GM21619 (cell line): ENCODE data around the gene STON2.
"Not testable (repeated sequence)": the region's sequence is repeated elsewhere in the genome, so short reads cannot be mapped to it uniquely, and the experiment has no call there.

ENCODE experiments used
- ATAC-seq: cut with Tn5 transposase; IDR thresholded peaks from one replicate; pipeline ENCODE4 v1.9.1; 2021; ENCODE audit not compliant: unreplicated experiment

Gene STON2

DNA sequence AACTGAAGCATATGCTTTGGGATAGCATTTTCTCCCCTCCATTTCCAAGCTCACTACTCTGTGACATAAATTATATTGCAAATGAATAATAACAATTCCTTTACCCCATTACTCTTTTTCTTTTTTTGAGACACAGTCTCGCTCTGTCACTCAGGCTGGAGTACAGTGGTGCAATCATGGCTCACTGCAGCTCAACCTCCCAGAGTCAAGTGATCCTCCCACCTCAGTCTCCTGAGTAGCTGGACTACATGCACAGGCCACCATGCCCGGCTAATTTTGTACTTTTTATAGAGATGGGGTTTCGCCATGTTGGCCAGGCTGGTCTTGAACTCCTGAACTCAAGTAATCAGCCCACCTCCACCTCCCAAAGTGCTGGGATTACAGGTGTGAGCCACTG, 130.1 kb downstream of the STON2 start:
- no peak for ATAC-seq

DNA sequence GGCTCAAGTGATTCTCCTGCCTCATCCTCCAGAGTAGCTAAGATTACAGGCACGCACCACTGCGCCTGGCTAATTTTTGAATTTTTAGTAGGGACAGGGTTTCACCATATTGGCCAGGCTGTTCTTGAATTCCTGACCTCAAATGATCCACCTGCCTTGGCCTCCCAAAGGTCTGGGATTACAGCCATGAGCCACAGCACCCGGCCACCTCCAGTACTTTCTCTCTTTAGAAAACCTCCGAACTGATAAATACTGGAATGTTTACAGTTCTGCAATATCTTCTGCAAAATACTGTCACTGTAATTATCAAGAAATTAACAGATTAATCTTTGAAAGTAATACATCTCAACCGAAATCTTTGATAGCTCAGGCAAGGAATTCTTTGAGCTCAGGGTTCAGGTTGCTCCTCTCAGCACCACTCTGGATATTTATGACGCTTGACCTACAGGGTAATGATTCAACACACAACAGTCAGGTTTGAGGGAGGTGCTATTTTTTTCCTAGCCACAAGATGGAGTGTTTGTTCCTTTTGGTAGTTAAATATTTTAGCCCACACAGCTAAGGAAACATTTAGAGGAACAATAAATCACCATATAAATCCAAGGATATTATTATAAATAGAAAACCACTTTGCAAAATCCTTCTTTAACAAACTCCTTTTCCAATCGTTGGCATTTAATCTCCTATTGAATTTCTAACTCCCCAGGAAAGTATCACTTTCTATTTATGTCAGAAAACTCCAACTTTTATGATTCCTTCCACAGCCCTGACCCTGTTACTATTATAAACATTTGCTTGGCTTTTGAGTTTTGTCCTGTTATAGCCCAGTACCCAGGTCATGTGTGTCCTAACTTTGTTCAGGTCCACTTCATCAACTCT, 130.8 kb downstream of the STON2 start:
- ATAC-seq = peak; percentile 73

DNA sequence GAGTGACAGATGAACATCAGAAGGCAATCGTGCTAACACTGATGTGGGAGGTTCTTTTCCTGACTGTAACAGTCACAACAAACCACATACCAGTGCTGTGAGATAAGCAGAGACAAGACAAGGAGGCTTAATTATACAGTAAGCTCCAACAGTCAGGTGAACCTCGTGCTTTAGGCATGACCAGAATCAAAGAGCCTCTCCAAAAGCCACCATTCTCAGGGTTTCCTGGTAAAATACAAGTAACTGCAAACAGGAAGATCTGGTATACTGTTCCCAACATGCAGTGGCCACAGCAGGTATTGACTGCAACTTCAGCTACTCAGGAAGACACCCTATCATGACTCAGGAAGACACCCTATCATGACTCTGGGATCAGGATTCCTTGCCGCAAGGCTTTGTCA, 132.1 kb downstream of the STON2 start:
- ATAC-seq = no peak

GRCh38 chr14:81265636-81266169, 134.4 kb downstream of the STON2 start:
- ATAC-seq = no peak

DNA sequence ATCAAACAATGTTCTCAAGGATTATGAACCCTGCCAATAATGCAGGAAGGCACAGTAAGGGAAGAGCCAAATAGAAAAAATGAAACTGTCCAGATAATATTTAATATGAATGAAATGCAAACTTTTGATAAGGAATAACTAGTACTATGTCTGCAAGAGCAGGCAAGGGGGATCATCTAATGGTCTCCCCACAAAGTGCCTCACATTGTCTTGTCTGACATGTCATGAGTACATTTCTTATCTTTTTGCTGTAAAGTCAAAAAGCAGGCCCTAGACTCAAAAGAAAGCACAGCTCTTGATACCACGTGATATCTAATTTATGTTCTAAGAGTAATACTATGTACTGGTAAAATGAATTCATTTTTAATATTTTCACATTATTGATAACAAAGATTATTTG, 135.5 kb downstream of the STON2 start:
- no peak for ATAC-seq

DNA sequence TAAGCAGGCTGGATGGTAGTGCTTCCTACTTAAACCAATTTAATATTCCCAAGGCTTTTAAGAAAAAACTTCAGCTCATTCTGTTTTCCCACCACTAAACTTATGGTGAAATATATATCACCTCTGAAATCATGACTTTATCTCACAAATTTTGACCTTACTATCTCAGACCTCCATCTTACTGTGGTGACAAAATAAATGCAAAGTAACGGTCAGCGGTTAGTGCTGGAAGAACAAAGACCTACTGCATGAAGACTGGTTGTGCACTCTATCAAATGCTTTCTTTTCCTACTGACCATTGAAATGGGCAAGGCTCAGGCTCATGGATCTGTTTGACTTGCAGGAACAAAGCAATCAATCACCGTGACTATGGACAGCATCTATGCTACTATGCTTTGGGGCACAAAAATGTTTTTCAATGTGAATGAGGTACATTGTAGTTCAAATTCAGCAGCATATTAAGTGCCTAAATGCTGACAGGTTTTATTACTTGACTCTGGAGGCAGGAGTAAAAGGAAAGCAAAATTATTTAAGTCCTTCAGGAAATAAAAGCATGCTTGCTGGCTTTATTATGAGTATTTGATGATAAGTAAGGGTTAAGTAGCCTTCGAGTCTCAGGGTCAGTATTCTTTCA, 136.2 kb downstream of the STON2 start:
- ATAC-seq = no peak

DNA sequence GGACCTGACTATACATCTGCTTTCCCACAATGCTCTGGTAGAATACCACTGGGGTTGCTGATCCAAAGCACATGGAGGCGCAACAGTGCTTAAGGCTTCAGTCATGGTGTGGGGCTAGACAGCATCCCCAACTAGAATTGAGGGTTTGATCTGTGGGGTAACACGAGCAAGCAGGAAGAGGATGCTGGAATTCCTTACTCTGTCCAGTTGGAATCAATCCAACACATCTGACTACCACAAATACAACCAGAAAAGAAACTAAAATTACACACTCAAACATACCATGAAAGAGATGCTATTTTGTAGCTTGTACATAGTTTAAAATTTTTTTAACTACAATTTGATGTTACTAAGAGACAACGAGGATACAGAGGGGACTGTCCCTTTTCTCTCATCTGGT, 138.9 kb downstream of the STON2 start:
- no peak for ATAC-seq

DNA sequence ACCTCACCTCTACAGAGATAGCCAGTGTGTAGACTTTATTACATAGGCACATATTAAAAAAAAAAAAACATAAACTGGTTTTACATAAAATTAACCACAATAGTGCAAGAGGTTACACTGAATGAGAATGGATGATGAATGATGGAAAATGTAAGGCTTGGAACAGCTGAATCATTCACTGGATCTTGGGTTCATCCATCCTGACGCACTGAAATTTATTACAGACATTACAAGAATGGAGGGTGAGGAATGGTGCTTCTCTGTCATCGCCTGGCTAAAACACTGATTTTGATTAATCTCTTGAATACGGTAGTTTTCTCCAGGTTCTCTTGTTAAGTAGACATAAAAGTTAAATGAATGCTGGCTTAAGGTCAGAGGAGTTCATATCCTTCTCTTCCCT, 139.4 kb downstream of the STON2 start:
- ATAC-seq = no peak

DNA sequence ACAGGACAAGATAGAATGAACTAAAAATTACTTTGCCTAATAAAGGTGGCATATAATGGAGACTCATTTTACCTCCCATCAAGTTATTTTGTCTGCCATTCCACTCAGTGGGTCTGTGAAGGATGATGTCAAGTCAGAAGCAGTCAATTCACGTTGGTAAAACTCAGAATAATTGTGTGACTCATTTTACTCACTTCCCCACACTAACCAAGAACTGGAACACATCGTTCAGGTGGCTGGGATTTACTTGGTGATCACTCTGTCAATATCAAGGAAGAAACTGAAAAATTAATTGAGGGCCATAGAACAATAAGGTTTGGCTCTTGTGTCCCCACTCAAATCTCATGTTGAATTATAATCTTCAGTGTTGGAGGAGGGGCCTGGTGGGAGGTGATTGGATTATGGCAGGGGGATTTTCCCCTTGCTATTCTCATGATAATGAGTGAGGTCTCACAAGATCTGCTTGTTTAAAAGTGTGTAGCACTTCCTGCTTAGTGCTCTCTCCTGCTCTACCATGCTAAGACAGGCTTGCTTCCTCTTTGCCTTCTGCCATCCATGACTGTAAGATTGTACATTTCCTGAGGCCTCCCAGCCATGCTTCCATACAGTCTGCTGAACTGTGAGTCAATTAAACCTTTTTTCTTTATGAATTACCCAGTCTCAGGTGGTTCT, 143.7 kb downstream of the STON2 start:
- peak; percentile 67 for ATAC-seq

GRCh38 chr14:81252278-81252677, 147.8 kb downstream of the STON2 start:
- no peak for ATAC-seq

- ATAC-seq = no peak
Measured at GRCh38 chr14:81247271-81247766, 152.8 kb downstream of the STON2 start.

- ATAC-seq = no peak
Measured at GRCh38 chr14:81246461-81247270, 153.5 kb downstream of the STON2 start.

GRCh38 chr14:81245771-81246170, 154.4 kb downstream of the STON2 start:
- no peak for ATAC-seq

DNA sequence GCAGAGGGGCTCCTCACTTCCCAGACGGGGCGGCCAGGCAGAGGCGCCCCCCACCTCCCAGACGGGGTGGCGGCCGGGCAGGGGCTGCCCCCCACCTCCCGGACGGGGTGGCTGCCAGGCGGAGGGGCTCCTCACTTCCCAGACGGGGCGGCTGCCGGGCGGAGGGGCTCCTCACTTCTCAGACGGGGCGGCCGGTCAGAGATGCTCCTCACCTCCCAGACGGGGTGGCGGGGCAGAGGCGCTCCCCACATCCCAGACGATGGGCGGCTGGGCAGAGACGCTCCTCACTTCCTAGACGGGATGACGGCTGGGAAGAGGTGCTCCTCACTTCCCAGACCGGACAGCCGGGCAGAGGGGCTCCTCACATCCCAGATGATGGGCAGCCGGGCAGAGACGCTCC, 155.7 kb downstream of the STON2 start:
- not testable (repeated sequence) for ATAC-seq

GRCh38 chr14:81243499-81243898, 156.6 kb downstream of the STON2 start:
- no peak for ATAC-seq

DNA sequence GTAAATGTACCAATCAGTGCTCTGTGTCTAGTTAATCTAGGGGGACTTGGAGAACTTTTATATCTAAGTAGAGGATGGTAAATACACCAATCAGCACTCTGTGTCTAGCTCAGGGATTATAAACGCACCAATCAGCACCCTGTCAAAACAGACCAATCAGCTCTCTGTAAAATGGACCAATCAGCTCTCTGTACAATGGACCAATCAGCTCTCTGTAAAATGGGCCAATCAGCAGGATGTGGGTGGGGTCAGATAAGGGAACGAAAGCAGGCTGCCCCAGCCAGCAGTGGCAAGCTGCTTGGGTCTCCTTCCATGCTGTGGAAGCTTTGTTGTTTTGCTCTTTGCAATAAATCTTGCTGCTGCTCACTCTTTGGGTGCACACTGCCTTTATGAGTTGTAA, 163.3 kb downstream of the STON2 start:
- ATAC-seq = not testable (repeated sequence)

- ATAC-seq = no peak
Measured at GRCh38 chr14:81236138-81236537, 164.0 kb downstream of the STON2 start.

GRCh38 chr14:81235096-81235495, 165.0 kb downstream of the STON2 start:
- no peak for ATAC-seq

DNA sequence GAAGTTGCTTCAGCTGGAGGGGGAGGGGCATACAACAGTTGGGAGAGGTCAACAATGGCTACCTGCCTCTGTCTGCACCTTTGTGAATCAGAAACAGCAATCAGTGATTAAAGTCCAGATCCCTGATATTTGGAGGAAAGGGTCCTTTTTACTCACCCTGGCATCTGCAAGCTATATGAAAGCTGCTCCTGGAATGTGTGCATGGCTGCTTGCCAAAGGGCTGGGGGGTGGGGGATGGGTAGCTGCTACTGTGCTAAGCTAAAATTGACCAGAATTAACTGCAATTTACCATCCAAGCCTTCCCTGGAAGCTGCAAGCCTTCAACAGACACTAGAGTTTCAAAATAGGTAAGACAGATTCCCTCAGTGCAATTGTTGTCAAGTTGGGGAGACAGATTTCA, 165.8 kb downstream of the STON2 start:
- no peak for ATAC-seq

- no peak for ATAC-seq
Measured at GRCh38 chr14:81233615-81234014, 166.5 kb downstream of the STON2 start.

DNA sequence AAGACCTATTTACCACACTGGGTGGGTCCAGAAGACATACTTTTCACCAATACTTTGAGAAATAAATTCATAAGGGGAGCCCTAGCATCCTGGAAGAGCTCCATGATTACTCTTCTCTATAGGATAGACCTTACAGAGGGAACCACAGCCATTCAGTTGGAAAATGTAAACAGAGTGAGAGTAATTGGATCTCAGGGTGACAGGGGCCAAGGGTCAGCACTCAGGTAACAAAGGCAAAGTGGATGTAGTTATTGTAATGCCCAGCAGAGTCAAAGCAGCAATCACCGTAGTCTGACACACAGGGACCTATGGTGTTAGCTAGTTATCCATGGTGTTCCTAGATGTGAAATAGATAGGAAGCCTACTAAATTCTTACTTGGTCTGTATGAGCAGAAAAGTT, 168.6 kb downstream of the STON2 start:
- ATAC-seq = no peak
